Measurements from ENCODE around the gene ZNF552.

Gene ZNF552

GRCh38 chr19:57773488-57773887, 41.2 kb downstream of the ZNF552 start:
- Mint-ChIP-seq H3K36me3 (peaks cover 81% of the 10 kb centered on the region), H3K4me1 (peaks cover 45% of the 10 kb centered on the region), H3K27ac (peak overlapping the region; percentile 70), H3K27me3 (no peaks in the 10 kb centered on the region), H3K9me3 (peaks cover 60% of the 10 kb centered on the region), H3K4me3 (no peak overlapping the region)
- no peak for DNase-seq
- CTCF ChIA-PET: no interaction called here

DNA sequence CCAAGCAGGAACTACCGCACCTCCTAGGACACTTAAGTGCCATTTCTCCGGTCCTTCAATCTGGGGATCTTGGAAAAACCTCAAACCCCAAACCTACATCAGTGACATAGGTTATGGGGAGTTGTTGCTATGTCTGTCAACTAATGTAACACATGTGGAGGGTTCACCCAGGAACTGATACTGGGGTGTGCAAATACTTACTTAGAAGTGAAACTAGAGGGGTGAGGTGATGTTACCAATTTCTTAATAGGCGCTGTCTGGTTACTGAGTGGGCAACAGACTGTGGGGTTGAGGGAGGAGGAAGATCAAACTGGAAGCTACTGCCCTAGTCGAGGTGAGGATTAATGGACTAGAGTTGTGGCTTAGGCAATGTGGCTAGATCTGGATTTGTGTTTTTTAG, 43.3 kb downstream of the ZNF552 start:
- H3K9me3 Mint-ChIP-seq: peaks cover 56% of the 10 kb centered on the region
- peaks cover 46% of the 10 kb centered on the region for H3K4me1 Mint-ChIP-seq
- CTCF ChIA-PET: no interaction called here
- no peaks in the 10 kb centered on the region for H3K27me3 Mint-ChIP-seq
- H3K27ac Mint-ChIP-seq: peak overlapping the region; percentile 68
- peak overlapping the region; percentile 3 for H3K4me3 Mint-ChIP-seq
- DNase-seq: no peak
- H3K36me3 Mint-ChIP-seq: peaks cover 69% of the 10 kb centered on the region

DNA sequence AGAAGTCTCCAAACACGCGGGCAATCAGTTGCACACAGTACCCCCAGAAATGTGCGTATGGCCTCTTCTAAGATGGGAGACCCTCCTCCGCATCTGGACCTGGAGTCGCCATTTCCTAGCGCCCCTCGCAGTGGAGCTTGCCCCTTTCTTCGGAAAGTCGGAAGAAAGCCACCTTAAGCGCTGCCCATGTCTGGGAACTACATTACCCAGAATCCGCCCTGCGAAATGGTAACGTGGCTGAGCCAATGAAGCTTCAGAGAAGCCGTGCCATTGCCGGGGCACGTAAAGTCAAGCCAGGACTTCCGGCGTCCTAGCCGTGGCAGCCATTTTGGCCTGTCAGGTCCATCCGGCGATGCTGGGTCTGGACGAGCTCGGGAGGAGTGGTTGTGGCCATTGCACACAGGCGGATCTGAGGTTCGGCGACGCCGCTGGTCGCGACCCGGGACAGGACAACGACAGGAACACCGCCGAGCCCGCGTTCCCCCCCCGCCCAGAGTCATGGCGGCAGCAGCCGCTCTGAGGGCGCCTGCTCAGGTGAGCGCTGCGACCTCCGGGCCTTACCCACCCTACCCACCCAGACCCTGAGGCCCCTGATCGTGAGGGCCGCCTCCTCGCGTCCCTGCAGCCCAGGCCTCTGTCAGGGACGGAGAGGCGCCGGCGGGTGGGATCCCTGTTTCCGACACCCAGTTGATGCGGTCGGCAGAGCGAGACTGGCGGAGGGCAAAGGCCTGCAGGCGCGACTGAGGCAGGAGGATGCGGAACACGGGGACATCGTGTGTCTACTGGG, 45.2 kb downstream of the ZNF552 start, which contains the start of gene ZNF586:
Gene ZNF586 (plus strand): TSS at position 332 of the 787 bp plus-strand sequence. CDS start 167 bp downstream, at position 499.
- Mint-ChIP-seq H3K27me3 (no peaks in the 10 kb centered on the region), H3K27ac (peak within 1 kb of the TSS; percentile 96), H3K4me3 (peak within 1 kb of the TSS; percentile 95), H3K36me3 (peaks cover 60% of the 10 kb centered on the region), H3K4me1 (peaks cover 39% of the 10 kb centered on the region), H3K9me3 (peaks cover 52% of the 10 kb centered on the region)
- CTCF ChIA-PET: interaction anchor here (0.6 kb wide), 1 partner anchor 122 kb away, joined by 3 read pairs; no protein-coding TSS in a partner anchor
- peak; percentile 94 for DNase-seq

DNA sequence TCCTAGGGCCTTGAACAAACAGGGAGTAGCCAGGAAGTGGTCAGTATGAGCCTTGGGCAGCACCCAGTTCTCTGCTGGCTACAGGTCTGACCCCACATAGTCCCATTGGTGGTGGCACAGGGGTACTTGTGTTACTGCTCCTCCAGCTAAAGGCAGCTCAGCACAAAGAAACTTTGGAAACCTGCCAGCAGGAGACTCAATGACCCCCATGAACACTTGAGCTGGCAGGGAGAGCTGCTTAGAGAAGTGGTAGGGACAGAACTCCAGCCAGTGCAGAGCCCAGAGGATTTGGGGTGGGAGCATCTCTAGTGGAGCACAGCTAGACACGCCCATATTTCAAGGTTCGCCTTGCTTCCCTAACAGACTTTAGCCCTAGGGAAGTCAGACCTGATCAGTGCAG, 55.6 kb downstream of the ZNF552 start:
- Mint-ChIP-seq H3K27me3 (no peaks in the 10 kb centered on the region), H3K36me3 (peaks cover 84% of the 10 kb centered on the region), H3K4me1 (no peaks in the 10 kb centered on the region), H3K4me3 (no peak overlapping the region), H3K9me3 (peaks cover 61% of the 10 kb centered on the region), H3K27ac (no peak overlapping the region)
- no peak for DNase-seq
- CTCF ChIA-PET: no interaction called here

GRCh38 chr19:57757941-57758340, 56.8 kb downstream of the ZNF552 start:
- CTCF ChIA-PET: no interaction called here
- H3K27ac Mint-ChIP-seq: no peak overlapping the region
- H3K9me3 Mint-ChIP-seq: peaks cover 66% of the 10 kb centered on the region
- H3K27me3 Mint-ChIP-seq: no peaks in the 10 kb centered on the region
- no peak overlapping the region for H3K4me3 Mint-ChIP-seq
- no peaks in the 10 kb centered on the region for H3K4me1 Mint-ChIP-seq
- H3K36me3 Mint-ChIP-seq: peaks cover 88% of the 10 kb centered on the region
- DNase-seq: no peak

Data from activated naive CD4-positive, alpha-beta T cell treated with anti-CD3 and anti-CD28 coated beads, Interleukin-2, amount 10 ng/mL, durations not matched to agents 7 days and 5 days (primary cell).